CD4-positive, alpha-beta T cell treated with Interleukin-15 for 4 hours (primary cell): ENCODE results near the gene OGT.
"Not testable (repeated sequence)": the region's sequence is repeated elsewhere in the genome, so short reads cannot be mapped to it uniquely, and the experiment has no call there.

Experiments
- DNase-seq: peaks from one replicate; pipeline ENCODE4 v3.0.0-alpha.2; 2020; ENCODE audit warnings: low spot score

Gene OGT

GRCh38 chrX:71540801-71541200 lies 7.9 kb downstream of the OGT start:
- DNase-seq, result no peak

DNA sequence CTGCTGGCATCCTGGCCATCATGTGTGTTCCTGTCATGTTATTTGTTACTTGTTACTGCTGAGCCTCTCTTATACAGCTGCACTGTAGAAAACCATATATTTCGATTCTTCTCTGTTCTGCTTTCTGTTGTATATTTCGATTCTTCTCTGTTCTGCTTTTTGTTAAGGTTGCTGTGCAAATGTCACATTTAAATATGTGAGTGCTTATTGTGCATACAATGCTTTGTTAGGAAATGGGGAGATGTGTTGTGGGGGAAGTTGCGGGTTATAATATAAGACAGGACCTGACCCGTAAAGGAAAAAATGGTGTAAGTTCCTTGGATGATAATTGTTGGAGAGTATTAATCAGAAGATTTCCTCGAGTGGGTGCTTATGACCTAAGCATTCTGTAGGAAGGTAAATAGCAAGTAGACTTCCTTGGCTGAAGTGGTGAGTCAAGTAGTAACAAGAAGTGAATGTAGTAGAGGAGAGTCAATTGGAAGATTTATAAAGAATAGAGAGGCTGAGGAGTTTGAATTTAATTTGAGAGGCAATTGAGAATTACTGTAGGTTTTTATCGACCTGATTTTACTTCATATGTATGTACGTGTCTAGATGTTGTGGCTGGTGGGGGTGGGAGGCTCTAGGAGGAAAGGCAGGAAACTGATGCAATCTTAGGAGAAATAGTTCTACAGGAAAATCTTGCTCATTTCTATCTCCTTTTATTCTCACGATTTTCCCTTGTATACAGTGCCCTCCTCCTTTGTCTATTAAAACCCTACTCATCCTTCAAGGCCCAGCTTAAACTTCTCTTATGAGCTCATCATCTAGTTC lies 8.5 kb downstream of the OGT start:
- no peak for DNase-seq

GRCh38 chrX:71542411-71542810 lies 9.5 kb downstream of the OGT start:
- DNase-seq, result no peak

DNA sequence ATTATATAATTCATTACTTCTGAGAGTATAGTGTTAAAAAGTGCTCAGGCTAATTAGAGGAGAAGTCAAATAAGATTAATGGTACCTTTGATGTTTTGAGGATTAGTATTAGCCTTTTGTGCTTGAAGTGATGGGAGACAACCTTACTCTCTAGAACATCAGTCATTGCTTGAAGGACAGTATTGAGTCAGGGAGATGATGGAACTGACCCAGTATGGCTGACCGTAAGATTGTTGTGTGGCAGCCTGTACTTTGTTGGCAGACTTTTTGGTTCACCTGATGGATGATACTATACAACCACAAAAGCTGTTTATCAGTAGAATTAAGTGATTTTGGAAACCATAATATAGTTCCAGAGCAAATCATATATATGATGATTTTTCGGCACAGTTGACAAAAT lies 9.9 kb downstream of the OGT start:
- DNase-seq, result no peak

GRCh38 chrX:71543316-71543715 lies 10.4 kb downstream of the OGT start:
- DNase-seq, result peak; percentile 41

DNA sequence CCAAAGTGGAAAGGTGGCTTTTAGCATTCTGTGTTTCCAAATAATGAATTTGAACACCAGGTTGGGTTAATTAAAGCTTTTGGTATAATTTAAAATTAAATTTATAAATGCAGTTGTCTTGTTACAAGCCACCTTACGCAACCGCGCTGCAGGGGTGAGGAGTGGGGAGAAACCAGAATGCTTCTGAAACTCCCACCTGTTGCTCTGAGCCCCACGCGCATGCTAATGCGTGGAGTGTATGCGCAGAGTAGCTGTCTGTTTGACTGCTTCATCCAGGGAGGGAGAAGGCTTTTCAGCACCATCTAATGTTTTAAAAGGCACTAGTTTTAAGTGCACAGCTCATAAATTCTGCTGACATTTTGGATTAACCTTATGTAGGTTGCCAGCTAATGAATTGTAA lies 12.5 kb downstream of the OGT start:
- DNase-seq, result no peak

GRCh38 chrX:71546879-71547278 lies 14.0 kb downstream of the OGT start:
- DNase-seq, result no peak

- no peak for DNase-seq
These were observed 14.4 kb downstream of the OGT start for GRCh38 chrX:71547339-71547738.

GRCh38 chrX:71549986-71550385 lies 17.1 kb downstream of the OGT start:
- no peak for DNase-seq

- no peak for DNase-seq
These were observed 17.7 kb downstream of the OGT start for GRCh38 chrX:71550578-71550977.

- no peak for DNase-seq
These were observed 23.1 kb downstream of the OGT start for GRCh38 chrX:71556036-71556435.

GRCh38 chrX:71558920-71559319 lies 26.0 kb downstream of the OGT start:
- DNase-seq, result no peak

DNA sequence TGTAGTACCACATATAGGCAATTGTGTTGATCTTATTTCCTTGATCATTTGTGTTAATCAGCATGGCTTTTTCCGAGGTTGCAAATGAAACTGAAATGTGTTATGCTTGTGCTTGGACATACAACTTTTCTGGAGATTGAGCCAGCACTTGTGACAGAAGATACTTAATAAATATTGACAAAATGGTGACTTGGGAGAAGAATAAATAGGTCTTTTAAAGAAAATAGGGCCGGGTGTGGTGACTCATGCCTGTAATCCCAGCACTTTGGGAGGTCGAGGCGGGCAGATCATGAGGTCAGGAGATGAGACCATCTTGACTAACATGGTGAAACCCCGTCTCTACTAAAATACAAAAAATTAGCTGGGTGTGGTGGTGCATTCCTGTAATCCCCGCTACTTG lies 26.9 kb downstream of the OGT start:
- not testable (repeated sequence) for DNase-seq

DNA sequence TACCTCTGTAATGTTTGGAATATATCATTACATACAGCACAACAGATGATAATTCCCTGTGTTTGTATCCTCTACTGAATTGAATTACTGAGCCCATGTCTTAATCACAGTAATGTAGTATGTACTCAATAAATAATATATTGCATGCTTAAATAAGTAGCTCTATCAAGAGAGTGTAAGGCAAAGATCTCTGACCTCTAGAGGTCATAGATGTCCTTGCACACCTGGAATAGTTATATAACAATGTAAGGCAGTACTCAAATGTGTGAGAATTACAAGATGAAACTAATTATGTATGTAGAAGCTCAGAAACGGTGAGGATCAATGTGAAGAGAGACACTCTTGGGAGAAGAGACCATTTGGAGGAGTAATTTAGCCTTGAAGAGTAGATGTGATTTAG lies 31.0 kb downstream of the OGT start:
- no peak for DNase-seq

GRCh38 chrX:71565474-71566041 lies 32.7 kb downstream of the OGT start:
- no peak for DNase-seq

DNA sequence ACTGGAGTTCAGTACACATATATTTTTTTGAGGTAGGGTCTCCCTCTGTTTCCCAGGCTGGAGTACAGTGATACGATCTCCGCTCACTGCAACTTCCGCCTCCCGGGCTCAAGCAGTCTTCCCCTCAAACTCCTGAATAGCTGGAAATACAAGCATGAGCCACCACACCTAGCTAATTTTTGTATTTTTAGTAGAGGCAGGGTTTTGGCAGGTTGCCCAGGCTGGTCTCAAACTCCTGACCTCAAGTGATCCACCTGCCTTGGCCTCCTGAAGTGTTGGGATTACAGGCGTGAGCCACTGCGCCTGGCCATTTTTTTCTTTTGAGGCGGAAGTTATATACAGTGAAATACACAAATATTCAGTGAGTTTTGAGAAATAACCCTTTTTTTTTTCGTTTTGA lies 38.5 kb downstream of the OGT start:
- DNase-seq, result not testable (repeated sequence)

DNA sequence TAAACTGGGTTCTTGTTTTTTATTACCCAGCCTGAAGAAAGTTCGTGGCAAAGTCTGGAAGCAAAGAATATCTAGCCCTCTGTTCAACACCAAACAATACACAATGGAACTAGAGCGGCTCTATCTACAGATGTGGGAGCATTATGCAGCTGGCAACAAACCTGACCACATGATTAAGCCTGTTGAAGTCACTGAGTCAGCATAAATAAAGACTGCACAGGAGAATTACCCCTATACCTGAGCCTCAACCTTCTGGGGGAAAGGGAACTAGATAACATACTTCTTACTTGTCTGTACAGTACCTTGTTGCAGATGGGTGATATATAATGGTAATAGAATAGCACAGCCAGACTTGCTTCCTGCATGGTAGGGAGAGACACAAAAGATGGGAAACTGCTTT lies 40.7 kb downstream of the OGT start:
- no peak for DNase-seq

- no peak for DNase-seq
These were observed 44.8 kb downstream of the OGT start for GRCh38 chrX:71577682-71578081.

DNA sequence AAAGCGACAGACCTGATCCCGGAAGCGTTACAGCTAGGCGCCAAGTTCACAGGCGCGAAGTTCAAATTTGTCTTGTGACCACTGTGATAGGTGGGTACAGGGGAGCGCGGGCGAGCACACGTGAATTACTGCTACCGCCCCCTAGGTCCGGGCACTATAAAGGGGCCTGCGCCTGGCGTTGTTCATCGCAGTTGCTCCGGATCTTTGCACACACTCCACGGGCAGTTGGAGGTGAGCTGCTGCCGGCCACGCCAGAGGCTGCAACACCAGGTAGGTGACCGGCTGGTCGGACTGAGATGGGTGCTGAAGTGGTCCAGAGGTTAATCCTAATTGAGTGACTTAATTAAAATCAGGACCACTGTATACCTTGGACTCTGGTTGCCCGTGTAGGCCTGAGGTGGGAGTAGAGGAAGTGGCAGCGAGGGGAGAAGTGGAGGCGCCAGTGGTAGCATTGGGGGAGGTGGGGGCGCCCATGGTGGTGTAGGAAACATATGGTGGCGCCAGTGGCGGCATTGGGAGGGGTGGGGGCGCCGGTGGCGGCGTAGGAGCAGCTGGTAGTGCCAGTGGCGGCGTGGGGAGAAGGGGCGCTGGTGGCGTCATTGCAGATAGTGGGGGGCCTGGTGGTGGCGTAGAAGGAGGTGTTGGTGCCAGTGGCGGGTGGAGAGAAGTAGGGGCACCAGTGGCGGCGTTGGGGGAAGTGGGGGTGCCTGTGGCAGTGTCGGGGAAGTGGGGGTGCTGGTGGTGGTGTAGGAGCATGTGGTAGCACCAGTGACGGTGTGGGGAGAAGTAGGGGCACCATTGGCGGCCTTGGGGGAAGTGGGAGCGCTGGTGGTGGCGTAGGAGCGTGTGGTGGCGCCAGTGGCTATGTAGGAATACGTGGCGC lies 45.6 kb downstream of the OGT start, which contains the start of gene GCNA:
Gene GCNA (plus strand): TSS at position 185 of the 883 bp plus-strand sequence. CDS start 2,385 bp downstream, outside the sequence.
- no peak for DNase-seq

GRCh38 chrX:71579136-71579989 lies 46.5 kb downstream of the OGT start:
- DNase-seq, result no peak

- no peak for DNase-seq
These were observed 47.1 kb downstream of the OGT start for GRCh38 chrX:71579990-71580380.

- no peak for DNase-seq
These were observed 48.3 kb downstream of the OGT start for GRCh38 chrX:71581210-71581609.
